Forelimb muscle (tissue), 1 donor: Measurements from ENCODE around the gene NEAT1. TPM values are rescaled to one million over a fixed set of nuclear protein-coding genes. Genes with fewer than 3 reads are reported as not detected.
"Not testable (repeated sequence)": the region's sequence is repeated elsewhere in the genome, so short reads cannot be mapped to it uniquely, and the experiment has no call there.

Experiments used
- DNase-seq: peaks from one replicate; pipeline ENCODE4 v3.0.0-alpha.2; 2013; ENCODE audit warnings: low read depth
- polyA plus RNA-seq: library from polyadenylated mRNA; unstranded; fragments of 120-200 nt; gene quantifications from one replicate; pipeline ENCODE4 v1.2.1, GENCODE V29; 2013; ENCODE audit not compliant: insufficient read length

NEAT1 gene
- polyA plus RNA-seq, 1 donor, result 94.1 TPM

- no peak for DNase-seq
Observed at GRCh38 chr11:65404638-65405339, 17.8 kb upstream of the NEAT1 start.

- no peak for DNase-seq
Observed at GRCh38 chr11:65410936-65411680, 11.5 kb upstream of the NEAT1 start.

- DNase-seq, result no peak
Observed at GRCh38 chr11:65411681-65412070, 10.9 kb upstream of the NEAT1 start.

- DNase-seq, result no peak
Observed at GRCh38 chr11:65412271-65413076, 10.1 kb upstream of the NEAT1 start.

GRCh38 chr11:65413077-65413664 is 9.4 kb upstream of the NEAT1 start:
- DNase-seq, result not testable (repeated sequence)

GRCh38 chr11:65414776-65415498 is 7.7 kb upstream of the NEAT1 start:
- DNase-seq, result no peak

- DNase-seq, result no peak
Observed at GRCh38 chr11:65415499-65416340, 6.9 kb upstream of the NEAT1 start.

GRCh38 chr11:65416341-65416824 is 6.2 kb upstream of the NEAT1 start:
- no peak for DNase-seq

GRCh38 chr11:65416841-65417701 is 5.5 kb upstream of the NEAT1 start:
- no peak for DNase-seq

- DNase-seq, result no peak
Observed at GRCh38 chr11:65417702-65418430, 4.7 kb upstream of the NEAT1 start.

- DNase-seq, result no peak
Observed at GRCh38 chr11:65418431-65418680, 4.2 kb upstream of the NEAT1 start.

- peak; percentile 86 for DNase-seq
Observed at GRCh38 chr11:65418681-65419459, 3.7 kb upstream of the NEAT1 start.

GRCh38 chr11:65419460-65419771 is 3.2 kb upstream of the NEAT1 start:
- DNase-seq, result no peak

- no peak for DNase-seq
Observed at GRCh38 chr11:65419772-65420481, 2.7 kb upstream of the NEAT1 start.

- DNase-seq, result no peak
Observed at GRCh38 chr11:65420506-65420905, 2.1 kb upstream of the NEAT1 start.

- DNase-seq, result no peak
Observed at GRCh38 chr11:65420979-65421793, 1.4 kb upstream of the NEAT1 start.
